Measurements from ENCODE around the gene TTC9B. TPM values are rescaled to one million over a fixed set of nuclear protein-coding genes. Genes with fewer than 3 reads are reported as not detected.

TTC9B gene
- total and polyA plus RNA-seq, 2 experiments from 2014 or later = 0.63 to 1.0 TPM

DNA sequence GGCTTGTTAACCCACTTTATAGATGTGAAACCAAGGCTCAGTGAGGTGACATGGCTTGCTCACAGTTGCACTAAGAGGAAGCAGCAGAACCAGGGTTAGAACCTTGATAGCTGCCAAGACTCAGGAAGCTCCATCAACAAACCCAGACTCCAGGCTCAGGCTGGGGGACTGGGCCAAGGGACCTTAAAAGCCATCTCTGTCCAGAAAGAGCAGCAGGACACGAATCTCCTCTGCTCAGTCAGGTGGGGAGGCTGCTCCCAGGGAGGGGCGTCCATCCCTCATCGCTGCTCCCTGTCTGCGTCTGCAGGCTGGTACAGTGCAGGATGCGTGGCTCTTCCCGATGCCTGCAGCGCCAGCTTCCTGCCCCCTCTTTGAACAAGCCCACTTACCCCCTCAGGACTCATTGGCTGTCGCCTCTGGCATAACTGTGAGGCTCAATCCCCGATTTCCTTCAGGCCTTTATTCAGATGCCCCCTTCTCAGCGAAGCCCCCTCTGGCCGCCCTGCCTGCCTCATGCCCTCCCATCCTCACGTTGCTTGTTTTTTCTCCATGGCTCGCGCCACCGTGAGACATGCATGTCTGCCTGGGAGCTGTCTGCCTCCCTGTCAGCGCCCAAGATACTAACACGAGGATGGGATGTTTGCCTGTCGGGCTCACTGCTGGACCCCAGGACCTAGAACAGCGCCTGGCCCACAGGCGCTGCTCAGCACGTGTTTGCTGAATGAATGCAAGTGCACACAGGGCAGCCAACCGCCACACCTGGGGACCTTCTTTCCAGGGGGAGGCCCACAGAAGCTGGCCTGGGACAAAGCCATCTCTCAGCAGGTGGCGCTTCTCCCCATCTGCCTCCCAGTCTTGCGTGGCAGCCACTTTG, 45.5 kb upstream of the TTC9B start:
- Mint-ChIP-seq H3K36me3 (ENCODE audit: low read depth) (peaks cover 16% of the 10 kb centered on the region), H3K4me3 (no peak overlapping the region), H3K9me3 (no peaks in the 10 kb centered on the region), H3K27ac (no peak overlapping the region), H3K4me1 (peaks cover 11% of the 10 kb centered on the region), H3K27me3 (ENCODE audit: insufficient read depth, low read depth, poor library complexity) (peaks cover 10% of the 10 kb centered on the region)
- DNase-seq (ENCODE audit: low spot score) = no peak
- no peaks in the 10 kb centered on the region; the same call in 1 of the 2 replicates for H3K4me1 ChIP-seq (ENCODE audit: insufficient read depth)
- H3K79me2 ChIP-seq (replicated peaks; ENCODE audit: insufficient read depth) = peaks cover 31% of the 10 kb centered on the region
- H4K20me1 ChIP-seq (replicated peaks; ENCODE audit: insufficient read depth) = no peaks in the 10 kb centered on the region; the same call in none of the 2 replicates
- no peak overlapping the region for H3K4me2 ChIP-seq
- H3K9me2 ChIP-seq (ENCODE audit: insufficient read depth) = no peaks in the 10 kb centered on the region
- no peak overlapping the region for H2AFZ ChIP-seq
- H3F3A ChIP-seq (replicated peaks; ENCODE audit: low read depth) = no peaks in the 10 kb centered on the region
- H3K27me3 ChIP-seq (ENCODE audit: insufficient read depth) = no peaks in the 10 kb centered on the region
- H3K27ac ChIP-seq (ENCODE audit: low read depth) = peak overlapping the region; percentile 39; the same call in 1 of the 2 replicates
- TF ChIP-seq EZH2 (IDR thresholded peaks at IDR 0.05; ENCODE audit: low read depth, unreplicated experiment) (no peak), EZH2phosphoT487 (IDR thresholded peaks at IDR 0.05; ENCODE audit: unreplicated experiment) (no peak), JUNB (IDR thresholded peaks at IDR 0.05; ENCODE audit: unreplicated experiment) (no peak), STAT1 (IDR thresholded peaks at IDR 0.05; ENCODE audit: unreplicated experiment) (no peak), POLR2AphosphoS5 (IDR thresholded peaks at IDR 0.05; ENCODE audit: low read depth) (no peak), ZNF331 (CRISPR knock-in tag; IDR thresholded peaks at IDR 0.05; ENCODE audit: low read depth) (no peak), CREB1 (CRISPR knock-in tag; IDR thresholded peaks at IDR 0.05; ENCODE audit: low read depth) (no peak), ZNF114 (CRISPR knock-in tag; IDR thresholded peaks at IDR 0.05) (no peak)
- TF ChIP-seq, protein P1, sequence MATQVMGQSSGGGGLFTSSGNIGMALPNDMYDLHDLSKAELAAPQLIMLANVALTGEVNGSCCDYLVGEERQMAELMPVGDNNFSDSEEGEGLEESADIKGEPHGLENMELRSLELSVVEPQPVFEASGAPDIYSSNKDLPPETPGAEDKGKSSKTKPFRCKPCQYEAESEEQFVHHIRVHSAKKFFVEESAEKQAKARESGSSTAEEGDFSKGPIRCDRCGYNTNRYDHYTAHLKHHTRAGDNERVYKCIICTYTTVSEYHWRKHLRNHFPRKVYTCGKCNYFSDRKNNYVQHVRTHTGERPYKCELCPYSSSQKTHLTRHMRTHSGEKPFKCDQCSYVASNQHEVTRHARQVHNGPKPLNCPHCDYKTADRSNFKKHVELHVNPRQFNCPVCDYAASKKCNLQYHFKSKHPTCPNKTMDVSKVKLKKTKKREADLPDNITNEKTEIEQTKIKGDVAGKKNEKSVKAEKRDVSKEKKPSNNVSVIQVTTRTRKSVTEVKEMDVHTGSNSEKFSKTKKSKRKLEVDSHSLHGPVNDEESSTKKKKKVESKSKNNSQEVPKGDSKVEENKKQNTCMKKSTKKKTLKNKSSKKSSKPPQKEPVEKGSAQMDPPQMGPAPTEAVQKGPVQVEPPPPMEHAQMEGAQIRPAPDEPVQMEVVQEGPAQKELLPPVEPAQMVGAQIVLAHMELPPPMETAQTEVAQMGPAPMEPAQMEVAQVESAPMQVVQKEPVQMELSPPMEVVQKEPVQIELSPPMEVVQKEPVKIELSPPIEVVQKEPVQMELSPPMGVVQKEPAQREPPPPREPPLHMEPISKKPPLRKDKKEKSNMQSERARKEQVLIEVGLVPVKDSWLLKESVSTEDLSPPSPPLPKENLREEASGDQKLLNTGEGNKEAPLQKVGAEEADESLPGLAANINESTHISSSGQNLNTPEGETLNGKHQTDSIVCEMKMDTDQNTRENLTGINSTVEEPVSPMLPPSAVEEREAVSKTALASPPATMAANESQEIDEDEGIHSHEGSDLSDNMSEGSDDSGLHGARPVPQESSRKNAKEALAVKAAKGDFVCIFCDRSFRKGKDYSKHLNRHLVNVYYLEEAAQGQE (IDR thresholded peaks at IDR 0.05; ENCODE audit: unreplicated experiment) = no peak
- TF ChIP-seq, protein P2, sequence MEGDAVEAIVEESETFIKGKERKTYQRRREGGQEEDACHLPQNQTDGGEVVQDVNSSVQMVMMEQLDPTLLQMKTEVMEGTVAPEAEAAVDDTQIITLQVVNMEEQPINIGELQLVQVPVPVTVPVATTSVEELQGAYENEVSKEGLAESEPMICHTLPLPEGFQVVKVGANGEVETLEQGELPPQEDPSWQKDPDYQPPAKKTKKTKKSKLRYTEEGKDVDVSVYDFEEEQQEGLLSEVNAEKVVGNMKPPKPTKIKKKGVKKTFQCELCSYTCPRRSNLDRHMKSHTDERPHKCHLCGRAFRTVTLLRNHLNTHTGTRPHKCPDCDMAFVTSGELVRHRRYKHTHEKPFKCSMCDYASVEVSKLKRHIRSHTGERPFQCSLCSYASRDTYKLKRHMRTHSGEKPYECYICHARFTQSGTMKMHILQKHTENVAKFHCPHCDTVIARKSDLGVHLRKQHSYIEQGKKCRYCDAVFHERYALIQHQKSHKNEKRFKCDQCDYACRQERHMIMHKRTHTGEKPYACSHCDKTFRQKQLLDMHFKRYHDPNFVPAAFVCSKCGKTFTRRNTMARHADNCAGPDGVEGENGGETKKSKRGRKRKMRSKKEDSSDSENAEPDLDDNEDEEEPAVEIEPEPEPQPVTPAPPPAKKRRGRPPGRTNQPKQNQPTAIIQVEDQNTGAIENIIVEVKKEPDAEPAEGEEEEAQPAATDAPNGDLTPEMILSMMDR (conservative IDR thresholded peaks at IDR 0.05; ENCODE audit: low read depth in 2 of 2) = no peak
- TF ChIP-seq, protein P3, sequence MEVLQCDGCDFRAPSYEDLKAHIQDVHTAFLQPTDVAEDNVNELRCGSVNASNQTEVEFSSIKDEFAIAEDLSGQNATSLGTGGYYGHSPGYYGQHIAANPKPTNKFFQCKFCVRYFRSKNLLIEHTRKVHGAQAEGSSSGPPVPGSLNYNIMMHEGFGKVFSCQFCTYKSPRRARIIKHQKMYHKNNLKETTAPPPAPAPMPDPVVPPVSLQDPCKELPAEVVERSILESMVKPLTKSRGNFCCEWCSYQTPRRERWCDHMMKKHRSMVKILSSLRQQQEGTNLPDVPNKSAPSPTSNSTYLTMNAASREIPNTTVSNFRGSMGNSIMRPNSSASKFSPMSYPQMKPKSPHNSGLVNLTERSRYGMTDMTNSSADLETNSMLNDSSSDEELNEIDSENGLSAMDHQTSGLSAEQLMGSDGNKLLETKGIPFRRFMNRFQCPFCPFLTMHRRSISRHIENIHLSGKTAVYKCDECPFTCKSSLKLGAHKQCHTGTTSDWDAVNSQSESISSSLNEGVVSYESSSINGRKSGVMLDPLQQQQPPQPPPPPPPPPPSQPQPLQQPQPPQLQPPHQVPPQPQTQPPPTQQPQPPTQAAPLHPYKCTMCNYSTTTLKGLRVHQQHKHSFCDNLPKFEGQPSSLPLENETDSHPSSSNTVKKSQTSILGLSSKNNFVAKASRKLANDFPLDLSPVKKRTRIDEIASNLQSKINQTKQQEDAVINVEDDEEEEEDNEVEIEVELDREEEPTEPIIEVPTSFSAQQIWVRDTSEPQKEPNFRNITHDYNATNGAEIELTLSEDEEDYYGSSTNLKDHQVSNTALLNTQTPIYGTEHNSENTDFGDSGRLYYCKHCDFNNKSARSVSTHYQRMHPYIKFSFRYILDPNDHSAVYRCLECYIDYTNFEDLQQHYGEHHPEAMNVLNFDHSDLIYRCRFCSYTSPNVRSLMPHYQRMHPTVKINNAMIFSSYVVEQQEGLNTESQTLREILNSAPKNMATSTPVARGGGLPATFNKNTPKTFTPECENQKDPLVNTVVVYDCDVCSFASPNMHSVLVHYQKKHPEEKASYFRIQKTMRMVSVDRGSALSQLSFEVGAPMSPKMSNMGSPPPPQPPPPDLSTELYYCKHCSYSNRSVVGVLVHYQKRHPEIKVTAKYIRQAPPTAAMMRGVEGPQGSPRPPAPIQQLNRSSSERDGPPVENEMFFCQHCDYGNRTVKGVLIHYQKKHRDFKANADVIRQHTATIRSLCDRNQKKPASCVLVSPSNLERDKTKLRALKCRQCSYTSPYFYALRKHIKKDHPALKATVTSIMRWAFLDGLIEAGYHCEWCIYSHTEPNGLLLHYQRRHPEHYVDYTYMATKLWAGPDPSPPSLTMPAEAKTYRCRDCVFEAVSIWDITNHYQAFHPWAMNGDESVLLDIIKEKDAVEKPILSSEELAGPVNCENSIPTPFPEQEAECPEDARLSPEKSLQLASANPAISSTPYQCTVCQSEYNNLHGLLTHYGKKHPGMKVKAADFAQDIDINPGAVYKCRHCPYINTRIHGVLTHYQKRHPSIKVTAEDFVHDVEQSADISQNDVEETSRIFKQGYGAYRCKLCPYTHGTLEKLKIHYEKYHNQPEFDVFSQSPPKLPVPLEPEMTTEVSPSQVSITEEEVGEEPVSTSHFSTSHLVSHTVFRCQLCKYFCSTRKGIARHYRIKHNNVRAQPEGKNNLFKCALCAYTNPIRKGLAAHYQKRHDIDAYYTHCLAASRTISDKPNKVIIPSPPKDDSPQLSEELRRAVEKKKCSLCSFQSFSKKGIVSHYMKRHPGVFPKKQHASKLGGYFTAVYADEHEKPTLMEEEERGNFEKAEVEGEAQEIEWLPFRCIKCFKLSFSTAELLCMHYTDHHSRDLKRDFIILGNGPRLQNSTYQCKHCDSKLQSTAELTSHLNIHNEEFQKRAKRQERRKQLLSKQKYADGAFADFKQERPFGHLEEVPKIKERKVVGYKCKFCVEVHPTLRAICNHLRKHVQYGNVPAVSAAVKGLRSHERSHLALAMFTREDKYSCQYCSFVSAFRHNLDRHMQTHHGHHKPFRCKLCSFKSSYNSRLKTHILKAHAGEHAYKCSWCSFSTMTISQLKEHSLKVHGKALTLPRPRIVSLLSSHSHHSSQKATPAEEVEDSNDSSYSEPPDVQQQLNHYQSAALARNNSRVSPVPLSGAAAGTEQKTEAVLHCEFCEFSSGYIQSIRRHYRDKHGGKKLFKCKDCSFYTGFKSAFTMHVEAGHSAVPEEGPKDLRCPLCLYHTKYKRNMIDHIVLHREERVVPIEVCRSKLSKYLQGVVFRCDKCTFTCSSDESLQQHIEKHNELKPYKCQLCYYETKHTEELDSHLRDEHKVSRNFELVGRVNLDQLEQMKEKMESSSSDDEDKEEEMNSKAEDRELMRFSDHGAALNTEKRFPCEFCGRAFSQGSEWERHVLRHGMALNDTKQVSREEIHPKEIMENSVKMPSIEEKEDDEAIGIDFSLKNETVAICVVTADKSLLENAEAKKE (CRISPR knock-in tag; IDR thresholded peaks at IDR 0.05) = no peak
- ATAC-seq = no peak
- no peak overlapping the region for H3K4me3 ChIP-seq
- peaks cover 6% of the 10 kb centered on the region; the same call in 1 of the 2 replicates for H3K36me3 ChIP-seq (ENCODE audit: insufficient read depth)
